ENCODE measurements around the gene GDF15. TPM values are rescaled to one million over a fixed set of nuclear protein-coding genes. Genes with fewer than 3 reads are reported as not detected.
"Not testable (repeated sequence)": the region's sequence is repeated elsewhere in the genome, so short reads cannot be mapped to it uniquely, and the experiment has no call there.

Gene GDF15
- polyA plus RNA-seq, 1 donor from 2014 or later = not detected

DNA sequence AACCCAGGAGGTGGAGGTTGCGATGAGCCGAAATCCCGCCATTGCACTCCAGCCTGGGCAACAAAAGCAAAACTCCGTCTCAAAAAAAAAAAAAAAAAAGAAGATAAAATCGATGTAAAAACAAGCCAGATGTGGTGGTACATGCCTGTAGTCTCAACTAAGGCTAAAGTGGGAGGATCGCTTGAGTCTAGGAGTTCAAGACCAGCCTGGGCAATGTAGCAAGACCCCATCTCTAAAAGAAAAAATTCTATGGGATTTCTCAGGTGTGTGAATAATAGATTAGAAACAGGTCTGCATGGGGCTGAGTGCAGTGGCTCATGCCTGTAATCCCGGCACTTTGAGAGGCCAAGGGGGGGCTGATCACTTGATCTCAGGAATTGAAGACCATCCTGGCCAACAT, 34.4 kb upstream of the GDF15 start:
- H3K4me2 ChIP-seq (ENCODE audit: low read length) = no peak overlapping the region
- no peaks in the 10 kb centered on the region for H3K36me3 ChIP-seq (ENCODE audit: insufficient read depth, low read length)
- H3F3A ChIP-seq (ENCODE audit: insufficient read depth, low read length, poor library complexity, severe bottlenecking) = no peaks in the 10 kb centered on the region
- H3K9ac ChIP-seq (ENCODE audit: low read length) = no peak overlapping the region
- H3K4me3 ChIP-seq (ENCODE audit: low read length) = no peak overlapping the region
- H3K79me2 ChIP-seq (replicated peaks; ENCODE audit: insufficient read depth, low read length) = no peaks in the 10 kb centered on the region
- TF ChIP-seq EP300 (conservative IDR thresholded peaks at IDR 0.05; ENCODE audit: poor library complexity, severe bottlenecking) (no peak), MXI1 (conservative IDR thresholded peaks at IDR 0.05; ENCODE audit: poor library complexity, severe bottlenecking) (no peak), POLR2AphosphoS5 (IDR thresholded peaks at IDR 0.05) (no peak), EZH2 (IDR thresholded peaks at IDR 0.05; ENCODE audit: borderline replicate concordance, insufficient read depth, low read length, poor library complexity, severe bottlenecking) (no peak), SMC3 (conservative IDR thresholded peaks at IDR 0.05; ENCODE audit: poor library complexity) (no peak), RAD21 (conservative IDR thresholded peaks at IDR 0.05) (no peak), TAF1 (IDR thresholded peaks at IDR 0.05; ENCODE audit: low read depth) (no peak)
- TF ChIP-seq, protein P1, sequence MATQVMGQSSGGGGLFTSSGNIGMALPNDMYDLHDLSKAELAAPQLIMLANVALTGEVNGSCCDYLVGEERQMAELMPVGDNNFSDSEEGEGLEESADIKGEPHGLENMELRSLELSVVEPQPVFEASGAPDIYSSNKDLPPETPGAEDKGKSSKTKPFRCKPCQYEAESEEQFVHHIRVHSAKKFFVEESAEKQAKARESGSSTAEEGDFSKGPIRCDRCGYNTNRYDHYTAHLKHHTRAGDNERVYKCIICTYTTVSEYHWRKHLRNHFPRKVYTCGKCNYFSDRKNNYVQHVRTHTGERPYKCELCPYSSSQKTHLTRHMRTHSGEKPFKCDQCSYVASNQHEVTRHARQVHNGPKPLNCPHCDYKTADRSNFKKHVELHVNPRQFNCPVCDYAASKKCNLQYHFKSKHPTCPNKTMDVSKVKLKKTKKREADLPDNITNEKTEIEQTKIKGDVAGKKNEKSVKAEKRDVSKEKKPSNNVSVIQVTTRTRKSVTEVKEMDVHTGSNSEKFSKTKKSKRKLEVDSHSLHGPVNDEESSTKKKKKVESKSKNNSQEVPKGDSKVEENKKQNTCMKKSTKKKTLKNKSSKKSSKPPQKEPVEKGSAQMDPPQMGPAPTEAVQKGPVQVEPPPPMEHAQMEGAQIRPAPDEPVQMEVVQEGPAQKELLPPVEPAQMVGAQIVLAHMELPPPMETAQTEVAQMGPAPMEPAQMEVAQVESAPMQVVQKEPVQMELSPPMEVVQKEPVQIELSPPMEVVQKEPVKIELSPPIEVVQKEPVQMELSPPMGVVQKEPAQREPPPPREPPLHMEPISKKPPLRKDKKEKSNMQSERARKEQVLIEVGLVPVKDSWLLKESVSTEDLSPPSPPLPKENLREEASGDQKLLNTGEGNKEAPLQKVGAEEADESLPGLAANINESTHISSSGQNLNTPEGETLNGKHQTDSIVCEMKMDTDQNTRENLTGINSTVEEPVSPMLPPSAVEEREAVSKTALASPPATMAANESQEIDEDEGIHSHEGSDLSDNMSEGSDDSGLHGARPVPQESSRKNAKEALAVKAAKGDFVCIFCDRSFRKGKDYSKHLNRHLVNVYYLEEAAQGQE (IDR thresholded peaks at IDR 0.05; ENCODE audit: borderline replicate concordance) = no peak
- TF ChIP-seq, protein P2, sequence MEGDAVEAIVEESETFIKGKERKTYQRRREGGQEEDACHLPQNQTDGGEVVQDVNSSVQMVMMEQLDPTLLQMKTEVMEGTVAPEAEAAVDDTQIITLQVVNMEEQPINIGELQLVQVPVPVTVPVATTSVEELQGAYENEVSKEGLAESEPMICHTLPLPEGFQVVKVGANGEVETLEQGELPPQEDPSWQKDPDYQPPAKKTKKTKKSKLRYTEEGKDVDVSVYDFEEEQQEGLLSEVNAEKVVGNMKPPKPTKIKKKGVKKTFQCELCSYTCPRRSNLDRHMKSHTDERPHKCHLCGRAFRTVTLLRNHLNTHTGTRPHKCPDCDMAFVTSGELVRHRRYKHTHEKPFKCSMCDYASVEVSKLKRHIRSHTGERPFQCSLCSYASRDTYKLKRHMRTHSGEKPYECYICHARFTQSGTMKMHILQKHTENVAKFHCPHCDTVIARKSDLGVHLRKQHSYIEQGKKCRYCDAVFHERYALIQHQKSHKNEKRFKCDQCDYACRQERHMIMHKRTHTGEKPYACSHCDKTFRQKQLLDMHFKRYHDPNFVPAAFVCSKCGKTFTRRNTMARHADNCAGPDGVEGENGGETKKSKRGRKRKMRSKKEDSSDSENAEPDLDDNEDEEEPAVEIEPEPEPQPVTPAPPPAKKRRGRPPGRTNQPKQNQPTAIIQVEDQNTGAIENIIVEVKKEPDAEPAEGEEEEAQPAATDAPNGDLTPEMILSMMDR (IDR thresholded peaks at IDR 0.05; ENCODE audit: poor library complexity, severe bottlenecking) = no peak
- H2AFZ ChIP-seq (ENCODE audit: low read depth, low read length) = no peak overlapping the region
- H3K9me3 ChIP-seq (ENCODE audit: low read length) = no peaks in the 10 kb centered on the region
- H3K9me2 ChIP-seq (ENCODE audit: insufficient read depth, low read length) = no peaks in the 10 kb centered on the region
- H3K27ac ChIP-seq (ENCODE audit: low read length) = no peak overlapping the region
- H4K20me1 ChIP-seq (ENCODE audit: insufficient read depth) = no peaks in the 10 kb centered on the region
- no peaks in the 10 kb centered on the region for H3K27me3 ChIP-seq (ENCODE audit: insufficient read depth, low read depth, low read length)

DNA sequence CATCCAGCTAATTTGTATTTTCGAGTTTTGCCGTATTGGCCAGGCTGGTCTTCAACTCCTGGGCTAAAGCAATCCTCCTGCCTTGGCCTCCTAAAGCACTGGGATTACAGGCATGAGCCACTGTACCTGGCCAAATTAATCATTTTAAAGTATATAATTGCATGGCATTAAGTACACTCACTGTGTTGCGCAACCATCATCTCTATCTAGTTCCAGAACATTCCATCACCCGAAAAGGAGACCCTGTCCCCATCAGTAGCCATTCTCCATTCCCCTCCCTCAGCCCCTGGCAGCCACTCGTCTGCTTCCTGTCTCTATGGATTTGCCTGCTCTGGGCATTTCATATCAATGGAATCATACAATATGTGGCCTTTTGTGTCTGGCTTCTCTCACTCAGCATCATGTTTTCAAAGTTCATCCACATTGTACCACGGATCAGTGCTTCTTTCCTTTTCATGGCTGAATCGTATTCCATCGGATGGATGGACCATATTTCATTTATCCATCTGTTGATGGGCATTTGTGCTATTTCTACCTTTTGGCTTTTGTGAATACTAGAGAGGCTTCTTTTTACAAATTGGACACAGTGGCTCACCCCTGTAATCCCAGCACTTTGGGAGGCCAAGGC, 32.5 kb upstream of the GDF15 start:
- Histone ChIP-seq H3K27me3 (ENCODE audit: insufficient read depth, low read depth, low read length) (no peaks in the 10 kb centered on the region), H3K4me2 (ENCODE audit: low read length) (no peak overlapping the region), H3F3A (ENCODE audit: insufficient read depth, low read length, poor library complexity, severe bottlenecking) (no peaks in the 10 kb centered on the region), H3K36me3 (ENCODE audit: insufficient read depth, low read length) (no peaks in the 10 kb centered on the region), H3K27ac (ENCODE audit: low read length) (no peak overlapping the region), H4K20me1 (ENCODE audit: insufficient read depth) (no peaks in the 10 kb centered on the region), H2AFZ (ENCODE audit: low read depth, low read length) (no peak overlapping the region), H3K4me3 (ENCODE audit: low read length) (no peak overlapping the region), H3K9me2 (ENCODE audit: insufficient read depth, low read length) (no peaks in the 10 kb centered on the region), H3K9me3 (ENCODE audit: low read length) (no peaks in the 10 kb centered on the region), H3K79me2 (replicated peaks; ENCODE audit: insufficient read depth, low read length) (no peaks in the 10 kb centered on the region), H3K9ac (ENCODE audit: low read length) (no peak overlapping the region)
- no peak for TF ChIP-seq MXI1 (conservative IDR thresholded peaks at IDR 0.05; ENCODE audit: poor library complexity, severe bottlenecking)
- no peak for TF ChIP-seq RAD21 (conservative IDR thresholded peaks at IDR 0.05)
- TF ChIP-seq EZH2 (IDR thresholded peaks at IDR 0.05; ENCODE audit: borderline replicate concordance, insufficient read depth, low read length, poor library complexity, severe bottlenecking) = no peak
- no peak for TF ChIP-seq POLR2AphosphoS5 (IDR thresholded peaks at IDR 0.05)
- TF ChIP-seq EP300 (conservative IDR thresholded peaks at IDR 0.05; ENCODE audit: poor library complexity, severe bottlenecking) = no peak
- TF ChIP-seq, protein P2 (IDR thresholded peaks at IDR 0.05; ENCODE audit: poor library complexity, severe bottlenecking) = no peak
- no peak for TF ChIP-seq TAF1 (IDR thresholded peaks at IDR 0.05; ENCODE audit: low read depth)
- TF ChIP-seq, protein P1 (IDR thresholded peaks at IDR 0.05; ENCODE audit: borderline replicate concordance) = no peak
- TF ChIP-seq SMC3 (conservative IDR thresholded peaks at IDR 0.05; ENCODE audit: poor library complexity) = no peak

DNA sequence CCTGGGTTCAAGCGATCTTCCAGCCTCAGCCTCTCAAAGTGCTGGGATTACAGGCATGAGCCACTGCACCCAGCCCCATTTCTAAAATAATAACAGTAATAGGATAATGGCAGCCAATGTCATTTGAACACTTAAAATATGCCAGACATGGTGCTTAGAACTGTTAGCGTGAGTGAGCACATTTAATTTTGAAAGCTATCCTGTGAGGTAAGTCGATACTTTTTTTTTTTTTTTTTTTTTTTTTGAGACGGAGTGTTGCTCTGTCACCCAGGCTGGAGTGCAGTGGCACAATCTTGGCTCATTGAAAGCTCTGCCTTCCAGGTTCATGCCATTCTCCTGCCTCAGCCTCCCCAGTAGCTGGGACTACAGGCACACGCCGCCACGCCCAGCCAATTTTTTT, 31.2 kb upstream of the GDF15 start:
- H3K79me2 ChIP-seq (replicated peaks; ENCODE audit: insufficient read depth, low read length); H3K9me3 ChIP-seq (ENCODE audit: low read length); H3K9ac ChIP-seq (ENCODE audit: low read length); H3K27ac ChIP-seq (ENCODE audit: low read length); H3K4me3 ChIP-seq (ENCODE audit: low read length); H3K27me3 ChIP-seq (ENCODE audit: insufficient read depth, low read depth, low read length); H3F3A ChIP-seq (ENCODE audit: insufficient read depth, low read length, poor library complexity, severe bottlenecking); H3K9me2 ChIP-seq (ENCODE audit: insufficient read depth, low read length); H4K20me1 ChIP-seq (ENCODE audit: insufficient read depth); H3K36me3 ChIP-seq (ENCODE audit: insufficient read depth, low read length); H3K4me2 ChIP-seq (ENCODE audit: low read length); H2AFZ ChIP-seq (ENCODE audit: low read depth, low read length): not testable (repeated sequence)
